Ecto neural progenitor cell (in vitro differentiated cells): Measurements from ENCODE around the gene PFDN5.

Source experiments
- DNase-seq: peaks from one replicate; pipeline ENCODE4 v3.0.0-alpha.2; 2018; ENCODE audit warnings: low spot score

Gene PFDN5

DNA sequence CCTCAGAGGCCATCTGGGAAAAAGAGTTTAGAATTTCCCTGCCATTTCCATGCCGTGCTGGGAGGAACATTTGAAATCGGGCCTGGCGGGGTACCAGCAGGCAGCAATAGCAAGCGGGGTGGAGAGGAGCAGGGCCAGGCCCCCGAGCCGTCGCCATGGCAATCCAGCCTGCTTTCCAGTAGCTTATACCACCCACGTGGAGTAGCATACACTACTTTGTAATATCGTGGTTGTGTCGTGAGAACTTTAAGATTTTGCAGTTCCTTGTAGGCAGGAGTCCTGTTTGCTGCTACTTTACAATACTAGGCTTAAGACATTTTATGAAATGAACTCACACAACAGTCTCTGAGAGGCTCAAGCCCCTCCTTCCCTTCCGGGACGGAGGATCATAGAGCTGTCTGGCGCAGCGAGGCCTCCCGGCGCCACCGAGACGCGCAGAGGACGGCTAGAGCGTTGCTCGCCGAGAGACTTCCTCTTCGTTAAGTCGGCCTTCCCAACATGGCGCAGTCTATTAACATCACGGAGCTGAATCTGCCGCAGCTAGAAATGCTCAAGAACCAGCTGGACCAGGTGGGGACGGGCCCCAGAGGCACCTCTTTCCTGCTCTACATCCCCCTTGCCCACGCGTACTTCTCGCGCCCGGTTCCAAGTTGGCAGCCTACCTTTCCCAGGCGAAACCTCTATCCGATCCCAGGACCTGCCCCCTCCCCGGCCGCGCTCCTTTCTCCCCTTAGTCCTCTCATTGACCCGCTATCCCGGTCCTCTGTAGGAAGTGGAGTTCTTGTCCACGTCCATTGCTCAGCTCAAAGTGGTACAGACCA, at the start of gene PFDN5:
Gene PFDN5, plus strand, starts transcription at position 473 of the 821 bp plus-strand sequence. Its CDS starts 26 bp downstream, at position 499.
- DNase-seq = peak; percentile 94

DNA sequence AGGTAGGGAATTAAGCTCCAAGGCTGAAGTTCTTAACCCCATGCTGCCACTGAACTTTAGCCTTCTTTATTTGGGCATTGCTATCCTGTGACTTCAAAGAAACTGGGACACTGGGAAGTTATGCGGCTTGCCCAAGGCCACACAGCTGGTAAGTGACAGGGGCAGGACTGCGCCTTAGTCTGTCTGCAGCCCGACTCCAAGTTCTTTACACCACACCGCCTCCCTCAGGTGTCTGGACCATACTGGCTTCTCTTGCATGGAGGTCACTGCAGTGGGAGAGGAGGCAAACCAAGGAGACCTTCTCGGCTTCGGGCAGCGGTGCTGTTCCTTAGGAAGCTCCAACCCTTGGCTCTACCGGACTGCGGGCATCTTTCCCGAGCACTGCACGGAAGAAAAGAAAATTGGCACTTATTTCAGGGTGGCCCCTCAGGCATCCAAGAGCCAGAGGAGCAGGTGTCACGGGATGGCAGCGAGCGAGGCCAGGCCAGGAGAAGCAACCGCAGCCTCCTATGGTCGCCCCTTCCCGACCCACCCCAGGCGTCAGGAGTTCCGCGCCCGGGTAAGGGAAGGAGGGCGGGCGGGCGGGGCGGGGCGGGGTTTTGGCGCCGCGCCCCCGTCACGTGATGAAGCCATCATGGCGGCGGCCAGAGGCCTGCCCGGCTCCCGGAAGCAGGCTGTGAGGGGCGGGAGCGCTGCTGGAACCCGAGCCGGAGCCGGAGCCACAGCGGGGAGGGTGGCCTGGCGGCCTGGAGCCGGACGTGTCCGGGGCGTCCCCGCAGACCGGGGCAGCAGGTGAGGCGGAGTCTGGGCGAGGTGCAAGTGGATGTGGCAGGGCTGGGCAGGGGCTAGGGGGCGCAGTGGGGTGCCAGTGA, 43.6 kb upstream of the PFDN5 start:
- peak; percentile 97 for DNase-seq

DNA sequence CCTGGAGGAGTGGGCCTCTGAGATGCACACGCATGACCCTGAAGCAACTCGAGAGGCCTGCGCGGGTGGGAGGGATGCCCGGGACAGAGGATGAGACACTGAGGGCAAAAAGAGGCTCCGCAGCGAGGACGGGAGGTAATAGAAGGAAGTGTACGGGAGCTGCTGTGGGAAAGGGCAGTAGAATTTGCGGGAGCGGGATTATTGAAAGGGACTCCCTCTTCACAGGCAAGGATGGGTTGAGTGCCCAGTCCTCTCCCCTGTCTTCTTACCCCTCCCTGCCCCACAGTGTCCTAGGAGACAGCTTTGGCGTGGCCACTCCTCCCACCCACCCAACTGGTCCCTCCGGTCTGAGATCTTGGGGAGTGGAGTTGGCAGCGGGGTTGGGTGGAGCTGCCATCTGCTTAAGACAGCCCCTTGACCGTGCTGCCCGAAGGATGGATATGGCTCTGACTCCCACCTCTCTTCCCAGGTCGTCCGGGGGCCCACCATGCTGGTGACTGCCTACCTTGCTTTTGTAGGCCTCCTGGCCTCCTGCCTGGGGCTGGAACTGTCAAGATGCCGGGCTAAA, 42.9 kb upstream of the PFDN5 start:
- DNase-seq = no peak

DNA sequence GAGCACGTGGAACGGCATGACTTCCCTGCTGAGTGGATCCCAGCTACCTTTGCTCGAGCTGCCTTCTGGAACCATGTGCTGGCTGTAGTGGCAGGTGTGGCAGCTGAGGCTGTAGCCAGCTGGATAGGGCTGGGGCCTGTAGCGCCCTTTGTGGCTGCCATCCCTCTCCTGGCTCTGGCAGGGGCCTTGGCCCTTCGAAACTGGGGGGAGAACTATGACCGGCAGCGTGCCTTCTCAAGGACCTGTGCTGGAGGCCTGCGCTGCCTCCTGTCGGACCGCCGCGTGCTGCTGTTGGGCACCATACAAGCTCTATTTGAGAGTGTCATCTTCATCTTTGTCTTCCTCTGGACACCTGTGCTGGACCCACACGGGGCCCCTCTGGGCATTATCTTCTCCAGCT, 42.0 kb upstream of the PFDN5 start:
- DNase-seq = no peak

DNA sequence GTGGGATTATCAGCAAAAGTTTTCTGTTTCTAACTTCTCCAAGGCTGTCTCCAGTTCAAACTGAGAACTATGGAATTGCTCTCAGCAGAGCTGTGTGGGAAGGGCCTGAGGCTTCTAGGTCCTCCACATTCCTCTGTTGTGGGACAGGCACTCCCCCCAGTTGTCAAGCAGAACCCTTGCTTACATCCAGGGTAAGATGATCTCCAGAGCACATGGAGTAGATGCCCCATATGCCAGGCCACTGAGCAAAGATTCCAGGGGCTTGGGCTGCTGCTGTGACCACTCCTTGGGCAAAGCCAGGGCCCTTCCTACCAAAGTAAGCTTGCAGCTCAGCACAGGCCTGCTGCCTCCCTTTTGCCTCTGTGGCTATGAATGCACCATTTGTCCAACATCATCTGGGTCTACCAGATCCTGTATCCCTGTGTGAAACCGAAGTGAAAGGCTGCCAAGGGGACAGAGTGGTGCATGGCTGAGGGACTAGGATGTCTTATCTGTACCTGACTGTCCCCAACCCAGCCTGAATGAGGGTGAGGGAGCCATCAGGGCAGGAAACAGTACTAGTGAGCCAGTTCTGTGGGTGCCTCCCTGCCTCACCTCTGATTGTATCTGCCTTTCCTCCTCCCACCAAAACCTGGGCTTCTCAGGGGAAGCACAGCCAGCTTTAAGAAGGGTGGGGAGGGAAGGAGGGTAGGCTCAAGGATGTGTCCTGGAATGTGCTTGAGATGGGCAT, 40.4 kb upstream of the PFDN5 start:
- DNase-seq = no peak

DNA sequence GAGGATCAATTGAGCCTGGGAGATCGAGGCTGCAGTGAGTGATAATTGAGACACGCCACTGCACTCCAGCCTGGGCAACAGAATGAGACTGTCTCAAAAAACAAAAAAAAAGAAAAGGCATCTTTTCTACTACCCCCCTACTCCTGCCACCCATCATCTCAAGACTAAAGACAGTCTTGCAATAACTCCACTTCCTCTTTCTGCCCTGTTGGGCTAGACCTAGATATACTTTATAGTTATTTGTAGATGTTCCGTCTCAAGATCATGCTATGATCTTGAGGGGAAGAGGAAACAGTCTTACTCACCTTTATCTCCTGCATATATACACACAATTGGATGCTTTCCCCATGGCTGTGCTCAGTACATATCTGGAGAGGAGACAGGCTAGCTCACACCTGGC, 39.3 kb upstream of the PFDN5 start:
- no peak for DNase-seq

DNA sequence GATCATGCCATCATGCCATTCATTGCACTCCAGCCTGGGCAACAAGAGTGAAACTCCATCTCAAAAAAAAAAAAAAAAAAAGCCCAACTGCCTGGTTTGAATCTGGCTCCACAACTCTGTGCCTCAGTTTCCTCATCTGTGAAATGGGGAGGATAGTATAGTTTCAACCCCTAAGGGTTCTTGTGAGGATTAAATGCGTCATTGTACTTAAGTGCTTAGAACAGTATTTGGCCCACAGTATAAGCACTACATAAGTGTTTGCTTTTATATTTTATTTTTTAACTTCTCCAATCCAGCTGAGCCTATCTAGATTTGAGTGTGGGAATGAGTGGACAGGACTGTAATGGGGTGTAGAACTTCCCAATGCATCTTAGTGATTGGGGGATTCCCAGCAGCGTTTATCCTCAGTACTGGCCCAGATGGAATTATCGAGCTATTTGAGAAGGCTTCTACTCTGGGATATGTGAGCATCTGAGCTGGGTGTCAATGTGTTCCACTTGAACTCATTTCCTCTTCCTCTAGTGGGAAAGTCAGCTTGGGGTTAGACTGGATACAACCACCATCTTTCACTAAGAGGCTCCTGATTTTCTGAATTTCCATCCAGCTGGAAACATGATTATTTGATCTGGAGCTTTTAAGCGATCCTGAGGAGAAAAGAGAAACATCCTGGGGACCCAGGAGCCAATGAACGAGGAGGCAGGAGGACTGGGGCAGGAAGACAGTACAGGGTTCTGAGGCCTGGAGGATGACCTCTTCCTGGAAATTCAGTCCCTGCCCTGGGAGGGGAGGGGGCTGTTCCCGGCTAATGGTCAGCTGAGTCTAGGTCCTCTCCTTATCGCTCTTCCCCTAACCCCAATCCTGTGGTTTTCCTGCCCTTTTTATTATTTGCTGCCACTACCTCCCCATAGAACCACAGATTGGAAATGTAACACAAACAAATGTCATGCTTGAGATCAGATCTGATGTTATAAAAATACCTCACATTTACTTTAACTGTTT, 36.5 kb upstream of the PFDN5 start:
- no peak for DNase-seq

DNA sequence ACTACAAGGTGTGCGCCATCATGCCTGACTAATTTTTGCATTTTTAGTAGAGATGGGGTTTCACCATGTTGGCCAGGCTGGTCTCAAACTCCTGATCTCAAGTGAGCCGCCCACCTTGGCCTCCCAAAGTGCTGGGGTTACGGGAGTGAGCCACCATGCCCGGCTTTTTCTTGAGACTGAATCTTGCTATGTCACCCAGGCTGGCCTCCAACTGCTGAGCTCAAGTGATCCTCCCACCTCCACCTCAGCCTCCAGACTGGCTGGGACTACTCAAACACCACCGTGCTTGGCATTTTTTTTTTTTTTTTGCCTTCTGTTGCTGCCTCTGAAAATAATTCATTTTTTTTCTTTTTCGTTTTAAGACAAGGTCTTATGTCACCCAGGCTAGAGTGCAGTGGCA, 35.5 kb upstream of the PFDN5 start:
- no peak for DNase-seq

DNA sequence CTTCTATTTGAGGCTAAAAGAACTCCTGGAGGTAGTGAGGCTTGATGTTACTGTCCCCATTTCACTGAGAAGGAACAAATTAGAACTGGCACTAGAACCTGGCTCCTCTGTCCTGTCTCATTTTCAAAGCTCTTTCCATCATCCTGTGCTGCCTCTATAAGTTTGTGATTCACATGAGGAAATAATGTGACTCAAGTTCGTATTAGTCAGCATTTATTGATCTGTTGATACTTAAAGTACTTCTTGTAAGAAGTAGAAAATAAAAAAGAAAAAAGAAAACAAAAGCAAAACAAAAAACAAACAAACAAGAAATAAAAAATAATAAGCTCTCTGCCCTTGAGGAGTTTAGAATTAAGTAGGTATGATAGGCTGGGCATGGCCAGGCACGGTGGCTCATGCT, 29.6 kb upstream of the PFDN5 start:
- no peak for DNase-seq

GRCh38 chr12:53267306-53267998, 27.9 kb upstream of the PFDN5 start:
- no peak for DNase-seq

GRCh38 chr12:53267999-53268629, 27.2 kb upstream of the PFDN5 start, which contains the start of gene ESPL1:
TSS of gene ESPL1 (plus strand) at chr12:53268299. CDS start at chr12:53268767, 468 bp downstream.
- peak; percentile 93 for DNase-seq

DNA sequence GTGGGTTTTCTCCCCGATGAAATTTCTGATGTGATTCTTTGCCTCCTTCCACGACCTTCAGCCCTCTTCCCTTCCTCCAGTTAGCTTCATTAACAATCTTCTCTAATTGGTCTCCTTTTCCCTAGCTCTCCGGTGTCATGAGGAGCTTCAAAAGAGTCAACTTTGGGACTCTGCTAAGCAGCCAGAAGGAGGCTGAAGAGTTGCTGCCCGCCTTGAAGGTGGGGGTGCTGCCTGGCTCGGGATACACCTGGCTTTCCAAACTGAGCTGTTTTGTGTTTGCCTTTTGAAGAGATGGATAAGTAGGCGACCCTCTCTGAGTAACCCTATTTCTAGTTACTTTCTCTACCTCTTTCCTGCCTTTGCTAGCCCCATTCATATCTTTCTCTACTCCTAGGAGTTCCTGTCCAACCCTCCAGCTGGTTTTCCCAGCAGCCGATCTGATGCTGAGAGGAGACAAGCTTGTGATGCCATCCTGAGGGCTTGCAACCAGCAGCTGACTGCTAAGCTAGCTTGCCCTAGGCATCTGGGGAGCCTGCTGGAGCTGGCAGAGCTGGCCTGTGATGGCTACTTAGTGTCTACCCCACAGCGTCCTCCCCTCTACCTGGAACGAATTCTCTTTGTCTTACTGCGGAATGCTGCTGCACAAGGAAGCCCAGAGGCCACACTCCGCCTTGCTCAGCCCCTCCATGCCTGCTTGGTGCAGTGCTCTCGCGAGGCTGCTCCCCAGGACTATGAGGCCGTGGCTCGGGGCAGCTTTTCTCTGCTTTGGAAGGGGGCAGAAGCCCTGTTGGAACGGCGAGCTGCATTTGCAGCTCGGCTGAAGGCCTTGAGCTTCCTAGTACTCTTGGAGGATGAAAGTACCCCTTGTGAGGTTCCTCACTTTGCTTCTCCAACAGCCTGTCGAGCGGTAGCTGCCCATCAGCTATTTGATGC, 26.4 kb upstream of the PFDN5 start:
- no peak for DNase-seq

DNA sequence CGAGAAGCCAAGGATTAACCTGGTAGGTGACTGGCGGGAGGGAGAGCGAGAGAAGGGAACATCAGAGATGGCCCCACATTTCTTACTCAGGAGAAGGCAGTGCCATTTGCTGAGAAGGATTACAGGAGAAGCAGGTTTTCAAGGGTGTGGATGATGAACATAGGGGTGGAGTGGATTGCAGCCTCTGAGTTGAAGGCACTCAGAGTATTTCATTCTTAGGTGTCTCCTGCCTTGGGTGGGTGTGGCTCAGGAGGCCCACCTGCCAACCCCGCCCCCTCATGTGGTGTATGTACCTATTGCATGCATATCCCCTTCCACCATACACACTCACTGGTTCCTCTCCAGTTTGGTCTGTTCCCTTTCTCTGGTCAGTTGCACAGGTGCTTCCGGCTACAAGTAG, 20.9 kb upstream of the PFDN5 start:
- no peak for DNase-seq

DNA sequence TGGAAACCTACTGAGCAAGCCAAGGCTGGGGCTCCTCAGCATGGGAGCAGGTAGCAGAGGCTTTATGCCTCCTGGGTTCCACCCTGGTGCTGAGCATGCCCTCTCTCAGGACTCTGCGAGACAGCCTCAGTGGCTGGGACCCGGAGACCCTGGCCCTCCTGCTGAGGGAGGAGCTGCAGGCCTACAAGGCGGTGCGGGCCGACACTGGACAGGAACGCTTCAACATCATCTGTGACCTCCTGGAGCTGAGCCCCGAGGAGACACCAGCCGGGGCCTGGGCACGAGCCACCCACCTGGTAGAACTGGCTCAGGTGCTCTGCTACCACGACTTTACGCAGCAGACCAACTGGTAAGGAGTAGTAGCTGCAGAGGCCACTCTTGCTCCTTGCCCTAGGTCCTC, 18.8 kb upstream of the PFDN5 start:
- DNase-seq = no peak

GRCh38 chr12:53277981-53278380, 17.4 kb upstream of the PFDN5 start:
- no peak for DNase-seq

GRCh38 chr12:53279283-53279869, 16.0 kb upstream of the PFDN5 start:
- DNase-seq = no peak

- no peak for DNase-seq
Observed at GRCh38 chr12:53279888-53280498, 15.3 kb upstream of the PFDN5 start.

- no peak for DNase-seq
Observed at GRCh38 chr12:53286448-53286847, 8.9 kb upstream of the PFDN5 start.
